K562 (cell line): Measurements from ENCODE around the gene SLC12A9. TPM values are rescaled to one million over a fixed set of nuclear protein-coding genes. Genes with fewer than 3 reads are reported as not detected.

ENCODE experiments used
- ARNT ChIP-seq, 2 experiments: fragments of 450-650 bp; IDR thresholded peaks; 2 replicates each; pipeline ENCODE4 v1.6.1; 2016; ENCODE audit warnings: mild to moderate bottlenecking in 1 of 2
- BRD9 ChIP-seq: fragments of 450-650 bp; IDR thresholded peaks from 2 replicates; pipeline ENCODE4 v1.6.1; 2018; ENCODE audit warnings: low read depth; ENCODE audit not compliant: partially characterized antibody
- CC2D1A ChIP-seq: fragments of 450-650 bp; IDR thresholded peaks from 2 replicates; pipeline ENCODE4 v1.6.1; 2017; ENCODE audit warnings: mild to moderate bottlenecking
- CHD7 ChIP-seq: fragments of 200-600 bp; sonication (generic); IDR thresholded peaks from one replicate; pipeline ENCODE4 v1.6.1; 2012; ENCODE audit warnings: mild to moderate bottlenecking, low read depth, low read length, inconsistent platforms
- FOXM1 ChIP-seq, 2 experiments: fragments of 450-650 bp in 1 of 2; sonication (generic) in 1 of 2; formaldehyde crosslinking in 1 of 2; IDR thresholded peaks; 2 replicates each; pipeline versions ENCODE4 v1.6.1 to v1.9.0; 2017 to 2022; ENCODE audit warnings: low read depth in 2 of 2, mild to moderate bottlenecking in 2 of 2, missing genetic modification reagents in 1 of 2, moderate library complexity in 1 of 2
- MCM5 ChIP-seq: fragments of 450-650 bp; IDR thresholded peaks from 2 replicates; pipeline ENCODE4 v1.6.1; 2016; ENCODE audit warnings: low read depth
- NFRKB ChIP-seq: fragments of 450-650 bp; IDR thresholded peaks from 2 replicates; pipeline ENCODE4 v1.6.1; 2016; ENCODE audit warnings: low read depth
- TRIM25 ChIP-seq: fragments of 450-650 bp; IDR thresholded peaks from 2 replicates; pipeline ENCODE4 v1.7.0; 2016; ENCODE audit warnings: borderline replicate concordance
- ZBTB5 ChIP-seq: fragments of 450-650 bp; IDR thresholded peaks from 2 replicates; pipeline ENCODE4 v1.6.1; 2017; ENCODE audit warnings: antibody characterized with exemption
- ZNF280A ChIP-seq: fragments of 450-650 bp; IDR thresholded peaks from 2 replicates; pipeline ENCODE4 v1.6.1; 2018; ENCODE audit warnings: mild to moderate bottlenecking, low read depth; ENCODE audit not compliant: partially characterized antibody
- polyA plus RNA-seq, 8 experiments: library from polyadenylated mRNA; depleted of rRNA in 4 of 8; stranded (reverse) in 5 of 8; unstranded in 3 of 8; fragments of >200 nt; fragmentation: Nextera tagmentation in 2 of 8; fragmentation: Illumina TruSeq in 1 of 8; extraction: Ambion mirVana in 2 of 8; extraction: Trizol in 1 of 8; gene quantifications; 2 replicates each; pipeline versions ENCODE4 v1.2.1 to v1.2.3, GENCODE V29; 2011 to 2014; ENCODE audit warnings: inconsistent platforms in 1 of 8, missing spikeins in 1 of 8
- total RNA-seq, 7 experiments: library from RNA; depleted of rRNA in 6 of 7; stranded (reverse); fragments of >200 nt in 6 of 7; fragmentation: Illumina TruSeq in 2 of 7; extraction: Trizol in 2 of 7; gene quantifications; 2 replicates each; pipeline versions ENCODE4 v1.2.1 to v1.2.3, GENCODE V29; 2011 to 2021; ENCODE audit warnings: low replicate concordance in 1 of 7

Gene SLC12A9
- total and polyA plus RNA-seq, 9 of the 15 experiments (the other 6 are each of a cell fraction or from before 2014, with no cell fraction given) = 0.06 to 20.2 (median 10.7) TPM

- TF ChIP-seq ZNF280A = peak; percentile 48
- TF ChIP-seq MCM5 = 0 out of 2 replicates have a peak, but pooled peaks have one; percentile 82
- no peak for TF ChIP-seq CHD7
- peak; percentile 96; the same call in 1 of the 2 replicates for TF ChIP-seq TRIM25
- TF ChIP-seq ZBTB5 = peak; percentile 74
- peak; percentile 92 for TF ChIP-seq BRD9
- TF ChIP-seq CC2D1A = peak; percentile 58; the same call in 1 of the 2 replicates
- TF ChIP-seq ARNT (IDR thresholded peaks at IDR 0.05) = peak; percentile 51 to 80; a peak in 1 of 4 replicates
- TF ChIP-seq NFRKB = peak; percentile 84
- TF ChIP-seq FOXM1 (IDR thresholded peaks at IDR 0.05; ENCODE audit: low read depth) = 0 out of 2 replicates have a peak, but pooled peaks have one; percentile 33
- no peak for TF ChIP-seq FOXM1 (CRISPR knock-in tag; IDR thresholded peaks at IDR 0.05; ENCODE audit: low read depth)
Measured at GRCh38 chr7:100840470-100841100, 11.9 kb upstream of the SLC12A9 start (continued).
